ENCODE results near the gene CCDC146. TPM values are rescaled to one million over a fixed set of nuclear protein-coding genes. Genes with fewer than 3 reads are reported as not detected.

Gene CCDC146
- polyA plus RNA-seq, 3 donors = 0.08 to 7.2 (median 0.40) TPM

DNA sequence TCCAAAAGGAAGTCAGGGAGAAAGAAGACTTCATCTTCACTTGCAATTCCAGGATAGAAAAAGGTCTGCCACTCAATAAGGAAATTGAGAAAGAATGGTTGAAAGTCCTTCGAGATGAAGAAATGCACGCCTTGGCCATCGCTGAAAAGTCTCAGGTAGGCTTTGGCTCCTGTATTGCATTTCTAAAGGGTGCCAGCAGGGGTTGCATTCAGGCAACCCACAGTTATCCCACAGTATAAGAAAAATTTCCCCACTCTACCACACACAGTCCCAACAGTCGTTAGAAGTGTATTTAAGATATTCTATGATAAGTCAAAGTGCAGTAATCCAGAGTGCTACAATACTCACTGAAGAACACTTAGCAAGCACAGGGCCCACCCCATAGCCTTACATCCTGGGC lies 170.6 kb downstream of the CCDC146 start:
- peaks cover 0 to 2% of the 10 kb centered on the region in 2 donors for H3K9me3 ChIP-seq (replicated peaks in 1 of 2; ENCODE audit: control insufficient read depth in 1 of 2, insufficient read depth in 1 of 2, low read length in 2 of 2)
- TF ChIP-seq, protein P1, sequence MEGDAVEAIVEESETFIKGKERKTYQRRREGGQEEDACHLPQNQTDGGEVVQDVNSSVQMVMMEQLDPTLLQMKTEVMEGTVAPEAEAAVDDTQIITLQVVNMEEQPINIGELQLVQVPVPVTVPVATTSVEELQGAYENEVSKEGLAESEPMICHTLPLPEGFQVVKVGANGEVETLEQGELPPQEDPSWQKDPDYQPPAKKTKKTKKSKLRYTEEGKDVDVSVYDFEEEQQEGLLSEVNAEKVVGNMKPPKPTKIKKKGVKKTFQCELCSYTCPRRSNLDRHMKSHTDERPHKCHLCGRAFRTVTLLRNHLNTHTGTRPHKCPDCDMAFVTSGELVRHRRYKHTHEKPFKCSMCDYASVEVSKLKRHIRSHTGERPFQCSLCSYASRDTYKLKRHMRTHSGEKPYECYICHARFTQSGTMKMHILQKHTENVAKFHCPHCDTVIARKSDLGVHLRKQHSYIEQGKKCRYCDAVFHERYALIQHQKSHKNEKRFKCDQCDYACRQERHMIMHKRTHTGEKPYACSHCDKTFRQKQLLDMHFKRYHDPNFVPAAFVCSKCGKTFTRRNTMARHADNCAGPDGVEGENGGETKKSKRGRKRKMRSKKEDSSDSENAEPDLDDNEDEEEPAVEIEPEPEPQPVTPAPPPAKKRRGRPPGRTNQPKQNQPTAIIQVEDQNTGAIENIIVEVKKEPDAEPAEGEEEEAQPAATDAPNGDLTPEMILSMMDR (IDR thresholded peaks at IDR 0.05) = no peak
- Mint-ChIP-seq H3K36me3 (peaks cover under 1 to 4% of the 10 kb centered on the region in 2 donors), H3K4me1 (peaks cover 14% of the 10 kb centered on the region), H3K4me3 (no peak overlapping the region), H3K27me3 (ENCODE audit: low read depth in 3 of 3) (peaks cover 0 to 2% (median 0%) of the 10 kb centered on the region in 3 donors), H3K27ac (peak overlapping the region in 1 of 7 donors; percentile 12), H3K9me3 (peaks cover 3 to 9% (median 7%) of the 10 kb centered on the region in 7 donors)
- no peaks in the 10 kb centered on the region for H4K20me1 ChIP-seq (ENCODE audit: insufficient read depth, low read length)
- H2AFZ ChIP-seq (ENCODE audit: insufficient read depth, low read depth, low read length, poor library complexity, severe bottlenecking) = no peak overlapping the region
- H3K4me1 ChIP-seq (ENCODE audit: control insufficient read depth in 1 of 2, insufficient read depth in 2 of 2, low read length in 2 of 2) = peaks cover 13% of the 10 kb centered on the region in 2 donors
- H3K9ac ChIP-seq (ENCODE audit: insufficient read depth, low read length, poor library complexity, severe bottlenecking) = no peak overlapping the region
- no peaks in the 10 kb centered on the region for H3K36me3 ChIP-seq (replicated peaks in 1 of 2; ENCODE audit: control insufficient read depth in 1 of 2, insufficient read depth in 2 of 2, low read length in 2 of 2)
- H3K4me3 ChIP-seq (replicated peaks in 1 of 3; ENCODE audit: low read depth in 2 of 3, low read length in 3 of 3) = no peak overlapping the region
- H3K4me2 ChIP-seq (replicated peaks; ENCODE audit: extremely low read depth, low read length, poor library complexity, severe bottlenecking) = no peak overlapping the region
- H3K27me3 ChIP-seq (ENCODE audit: control insufficient read depth in 2 of 2, insufficient read depth in 2 of 2, low read length in 2 of 2) = no peaks in the 10 kb centered on the region
- no peaks in the 10 kb centered on the region for H3K79me2 ChIP-seq (ENCODE audit: insufficient read depth, low read length)
- DNase-seq = no peak
- WGBS (ENCODE audit: insufficient coverage) = no CpG with 5 or more reads among the region's 4 CpGs
- H3K27ac ChIP-seq (ENCODE audit: low read depth in 1 of 2, low read length in 2 of 2) = no peak overlapping the region
- intact Hi-C loops (cut with micrococcal nuclease) = no loop called here

DNA sequence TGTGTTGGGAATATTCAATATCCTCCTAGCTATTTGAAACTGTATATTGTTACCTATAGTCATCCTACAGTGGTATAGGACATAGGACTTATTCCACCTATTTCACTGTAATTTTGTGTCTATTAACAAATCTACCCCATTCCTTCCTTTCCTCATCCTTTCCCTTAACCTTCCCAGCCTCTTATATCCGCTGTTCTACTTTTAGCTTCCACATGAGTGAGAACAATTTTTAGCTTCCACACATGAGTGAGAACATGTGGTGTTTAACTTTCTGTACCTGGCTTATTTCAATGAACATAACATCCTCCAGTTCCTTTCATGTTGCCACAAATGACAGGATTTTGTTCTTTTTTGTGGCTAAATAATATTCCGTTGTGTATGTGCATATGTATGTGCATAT lies 173.1 kb downstream of the CCDC146 start:
- no CpG with 5 or more reads among the region's 2 CpGs for WGBS (ENCODE audit: insufficient coverage)
- H3K4me1 Mint-ChIP-seq = no peaks in the 10 kb centered on the region
- Histone ChIP-seq H3K9ac (ENCODE audit: insufficient read depth, low read length, poor library complexity, severe bottlenecking) (no peak overlapping the region), H3K36me3 (replicated peaks in 1 of 2; ENCODE audit: control insufficient read depth in 1 of 2, insufficient read depth in 2 of 2, low read length in 2 of 2) (no peaks in the 10 kb centered on the region), H3K4me3 (replicated peaks in 1 of 3; ENCODE audit: low read depth in 2 of 3, low read length in 3 of 3) (no peak overlapping the region), H3K4me2 (replicated peaks; ENCODE audit: extremely low read depth, low read length, poor library complexity, severe bottlenecking) (no peak overlapping the region), H4K20me1 (ENCODE audit: insufficient read depth, low read length) (no peaks in the 10 kb centered on the region), H3K9me3 (replicated peaks in 1 of 2; ENCODE audit: control insufficient read depth in 1 of 2, insufficient read depth in 1 of 2, low read length in 2 of 2) (no peaks in the 10 kb centered on the region), H2AFZ (ENCODE audit: insufficient read depth, low read depth, low read length, poor library complexity, severe bottlenecking) (no peak overlapping the region), H3K27me3 (ENCODE audit: control insufficient read depth in 2 of 2, insufficient read depth in 2 of 2, low read length in 2 of 2) (no peaks in the 10 kb centered on the region), H3K27ac (ENCODE audit: low read depth in 1 of 2, low read length in 2 of 2) (no peak overlapping the region), H3K4me1 (ENCODE audit: control insufficient read depth in 1 of 2, insufficient read depth in 2 of 2, low read length in 2 of 2) (no peaks in the 10 kb centered on the region), H3K79me2 (ENCODE audit: insufficient read depth, low read length) (no peaks in the 10 kb centered on the region)
- TF ChIP-seq, protein P1 (IDR thresholded peaks at IDR 0.05) = no peak
- H3K4me3 Mint-ChIP-seq = no peak overlapping the region
- H3K9me3 Mint-ChIP-seq = peaks cover 3 to 11% (median 8%) of the 10 kb centered on the region in 7 donors
- H3K36me3 Mint-ChIP-seq = no peaks in the 10 kb centered on the region
- no peak for DNase-seq
- intact Hi-C loops (cut with micrococcal nuclease) = no loop called here
- peaks cover 0 to 2% (median 0%) of the 10 kb centered on the region in 3 donors for H3K27me3 Mint-ChIP-seq (ENCODE audit: low read depth in 3 of 3)
- no peak overlapping the region for H3K27ac Mint-ChIP-seq
